Panc1 (cell line): Measurements from ENCODE around the gene SLC7A9. TPM values are rescaled to one million over a fixed set of nuclear protein-coding genes. Genes with fewer than 3 reads are reported as not detected.

Experiments used
- ATAC-seq: fragments of 200-7000 bp; cut with Tn5 transposase; 2 replicates; pipeline ENCODE4 v1.9.1; 2020; ENCODE audit warnings: mild to moderate bottlenecking, moderate library complexity
- BruUV-seq: library from RNA; stranded (reverse); fragments of 400-500 nt; replicated peaks from 2 replicates; lab custom pipeline; 2021; lab: Mats Ljungman, UMichigan
- CTCF ChIA-PET: fragments of 300-600 bp; sonication (Branson Sonifier 250); formaldehyde crosslinking; loops from one replicate; lab custom pipeline; 2022; ENCODE audit warnings: antibody characterized with exemption; lab: Charles Lee
- POLR2A ChIA-PET: fragments of 300-600 bp; sonication (Branson Sonifier 250); formaldehyde crosslinking; loops from one replicate; lab custom pipeline; 2022; ENCODE audit warnings: antibody characterized with exemption; lab: Charles Lee
- DNase-seq: peaks from one replicate; pipeline ENCODE4 v3.0.0-alpha.2; 2010; ENCODE audit warnings: low read depth, low spot score
- H3K27ac ChIP-seq: 2 replicates; pipeline ENCODE4 v1.5.1; 2011; ENCODE audit warnings: mild to moderate bottlenecking, low read length, inconsistent platforms
- H3K27me3 ChIP-seq: fragments of 200-500 bp; sonication (Bioruptor generic); 2 replicates; pipeline ENCODE4 v1.6.0; 2014; ENCODE audit warnings: low read length, inconsistent platforms; ENCODE audit not compliant: control insufficient read depth, insufficient read depth
- H3K36me3 ChIP-seq: fragments of 200-500 bp; sonication (Bioruptor generic); 2 replicates; pipeline ENCODE4 v1.5.1; 2014; ENCODE audit warnings: inconsistent platforms, mild to moderate bottlenecking, low read length, moderate library complexity; ENCODE audit not compliant: control insufficient read depth, insufficient read depth
- H3K4me1 ChIP-seq: 2 replicates; pipeline ENCODE4 v1.5.1; 2011; ENCODE audit warnings: inconsistent platforms, mild to moderate bottlenecking, low read length, moderate library complexity; ENCODE audit not compliant: control insufficient read depth, insufficient read depth
- H3K4me3 ChIP-seq, 2 experiments: 2 replicates each; pipeline ENCODE4 v1.5.1; 2011 to 2012; ENCODE audit warnings: low read depth in 2 of 2, low read length in 2 of 2, mild to moderate bottlenecking in 2 of 2, inconsistent platforms in 1 of 2, moderate library complexity in 1 of 2
- H3K9me3 ChIP-seq: fragments of 200-500 bp; sonication (Bioruptor generic); 2 replicates; pipeline ENCODE4 v1.5.1; 2014; ENCODE audit warnings: low read depth, mild to moderate bottlenecking, inconsistent platforms, low read length, moderate library complexity; ENCODE audit not compliant: control insufficient read depth, insufficient read depth
- CTCF ChIP-seq: fragments of 450-650 bp; IDR thresholded peaks from 2 replicates; pipeline ENCODE4 v1.5.1; 2017; ENCODE audit warnings: mild to moderate bottlenecking
- POLR2AphosphoS5 ChIP-seq: IDR thresholded peaks from 2 replicates; pipeline ENCODE4 v1.6.1; 2012; ENCODE audit warnings: mild to moderate bottlenecking, low read depth, low read length, moderate library complexity
- REST ChIP-seq, 2 experiments: IDR thresholded peaks; 2 replicates each; pipeline ENCODE4 v1.6.1; 2011 to 2012; ENCODE audit warnings: low read depth in 2 of 2, control low read depth in 1 of 2, low read length in 1 of 2, mild to moderate bottlenecking in 1 of 2, moderate library complexity in 1 of 2; ENCODE audit not compliant: insufficient read depth in 1 of 2
- SIN3A ChIP-seq: IDR thresholded peaks from 2 replicates; pipeline ENCODE4 v1.6.1; 2012; ENCODE audit warnings: low read depth, mild to moderate bottlenecking, low read length, moderate library complexity, borderline replicate concordance; ENCODE audit not compliant: insufficient read depth
- TCF7L2 ChIP-seq: IDR thresholded peaks from 2 replicates; pipeline ENCODE4 v1.6.1; 2011; ENCODE audit warnings: mild to moderate bottlenecking, low read depth, low read length, inconsistent platforms
- in situ Hi-C: cut with HindIII; loops from 2 replicates; pipeline ENCODE4 v1.10.0; 2016; ENCODE audit warnings: low sequenced_read_pairs, low pct_unique_long_range_greater_than_20kb
- intact Hi-C: fragments of 100-400 bp; cut with micrococcal nuclease; formaldehyde crosslinking; loops from one replicate; pipeline ENCODE4 v1.10.0; 2022; ENCODE audit not compliant: unreplicated experiment
- total RNA-seq: library from RNA; stranded (reverse); gene quantifications from one replicate; pipeline ENCODE4 v1.2.1, GENCODE V29; 2021; ENCODE audit not compliant: unreplicated experiment

Gene SLC7A9
- total RNA-seq, 1 experiment from 2014 or later: 0.28 TPM

- H3K27me3 ChIP-seq: no peaks in the 10 kb centered on the region
- no peaks in the 10 kb centered on the region for H3K9me3 ChIP-seq
- H3K4me1 ChIP-seq: no peaks in the 10 kb centered on the region
- no peak for TF ChIP-seq POLR2AphosphoS5
- no peak; a peak in 1 of 4 replicates for TF ChIP-seq REST (IDR thresholded peaks at IDR 0.05; ENCODE audit: insufficient read depth in 1 of 2, low read depth in 2 of 2, low read length in 1 of 2)
- no peak for TF ChIP-seq CTCF
- no peak for TF ChIP-seq SIN3A
- TF ChIP-seq TCF7L2: no peak
- in situ Hi-C loops: no loop called here
- ChIA-PET POLR2A (no interaction called here), CTCF (no interaction called here)
- BruUV-seq: no TSS peak
- intact Hi-C loops: no loop called here
- H3K4me3 ChIP-seq: no peak overlapping the region
- no peaks in the 10 kb centered on the region for H3K36me3 ChIP-seq
- ATAC-seq (no peak), DNase-seq (no peak)
- H3K27ac ChIP-seq: no peak overlapping the region
These were observed 45.5 kb upstream of the SLC7A9 start for GRCh38 chr19:32914879-32915660.

- Histone ChIP-seq H3K4me3 (no peak overlapping the region), H3K36me3 (no peaks in the 10 kb centered on the region), H3K9me3 (no peaks in the 10 kb centered on the region), H3K27ac (no peak overlapping the region), H3K27me3 (no peaks in the 10 kb centered on the region), H3K4me1 (no peaks in the 10 kb centered on the region)
- ATAC-seq (no peak), DNase-seq (no peak)
- ChIA-PET POLR2A (interaction anchor here (0.5 kb wide), 1 partner anchor 60 kb away, joined by 5 read pairs; no protein-coding TSS in a partner anchor), CTCF (no interaction called here)
- TF ChIP-seq TCF7L2: no peak
- TF ChIP-seq REST (IDR thresholded peaks at IDR 0.05; ENCODE audit: insufficient read depth in 1 of 2, low read depth in 2 of 2, low read length in 1 of 2): no peak
- no peak for TF ChIP-seq CTCF
- no peak for TF ChIP-seq SIN3A
- TF ChIP-seq POLR2AphosphoS5: no peak
- in situ Hi-C loops: no loop called here
- no TSS peak for BruUV-seq
- intact Hi-C loops: no loop called here
These were observed 41.9 kb upstream of the SLC7A9 start for GRCh38 chr19:32911467-32911866.
